Fibroblast of the aortic adventitia (primary cell): ENCODE results near the gene PID1. TPM values are rescaled to one million over a fixed set of nuclear protein-coding genes. Genes with fewer than 3 reads are reported as not detected.
A peak's percentile ranks its signal among the peaks of the same experiment; 100 is the strongest.

ENCODE experiments used
- DNase-seq: peaks from one replicate; pipeline ENCODE4 v3.0.0-alpha.2; 2010; ENCODE audit warnings: low read depth
- H3K4me3 ChIP-seq: 2 replicates; pipeline ENCODE4 v1.5.1; 2011; ENCODE audit warnings: low read depth, mild to moderate bottlenecking, control low read depth, low read length, moderate library complexity
- CTCF ChIP-seq: IDR thresholded peaks from 2 replicates; pipeline ENCODE4 v1.5.1; 2011; ENCODE audit warnings: mild to moderate bottlenecking, low read length, control low read depth, inconsistent platforms; ENCODE audit not compliant: insufficient read depth
- total RNA-seq: library from RNA; depleted of rRNA; stranded (reverse); fragments of >200 nt; gene quantifications from 2 replicates; pipeline ENCODE4 v1.2.3, GENCODE V29; 2012; ENCODE audit warnings: low replicate concordance

Gene PID1
- total RNA-seq, 1 donor: 13.0 TPM

DNA sequence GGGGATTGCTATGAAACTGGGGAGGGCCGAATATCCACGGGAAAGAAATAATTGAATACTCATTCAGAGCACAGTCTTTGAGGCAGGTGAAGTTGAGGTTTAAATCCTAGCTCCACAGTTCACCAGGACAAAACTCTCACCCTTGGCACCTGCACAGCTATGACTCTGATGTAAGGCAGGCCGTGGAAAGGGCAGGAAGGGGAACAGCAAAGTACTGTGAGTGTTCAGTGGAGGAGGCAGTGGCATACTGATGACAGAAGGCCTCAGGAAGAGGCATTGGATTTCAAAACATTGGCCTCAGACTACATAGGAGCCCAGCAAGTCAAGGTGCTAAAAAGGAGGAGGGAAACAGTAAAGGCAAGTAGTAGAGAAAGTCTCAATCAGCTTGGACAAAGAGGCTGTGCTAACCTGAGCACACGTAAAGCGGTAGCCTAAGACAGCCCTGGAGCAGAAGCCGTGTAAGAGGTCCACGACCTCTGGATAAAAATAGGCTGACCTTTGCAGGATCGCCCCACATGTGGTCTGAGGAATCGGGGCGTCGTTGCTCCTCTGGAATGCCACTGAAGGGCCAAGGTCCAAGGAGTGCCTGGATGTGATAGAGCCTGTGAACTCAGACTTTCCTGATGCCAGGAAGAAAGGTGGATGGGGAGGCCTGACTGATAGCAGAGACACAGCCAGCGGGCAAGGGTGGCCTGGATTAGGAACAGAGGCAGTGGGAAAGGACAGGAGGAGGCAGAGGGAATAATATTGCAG lies 243.6 kb downstream of the PID1 start:
- no peak for TF ChIP-seq CTCF
- H3K4me3 ChIP-seq: no peak overlapping the region
- no peak for DNase-seq

- DNase-seq: no peak
- H3K4me3 ChIP-seq: no peak overlapping the region
- no peak for TF ChIP-seq CTCF
Observed at GRCh38 chr2:229025653-229026052, 245.4 kb downstream of the PID1 start.

GRCh38 chr2:229022652-229023051 lies 248.4 kb downstream of the PID1 start:
- no peak for DNase-seq
- H3K4me3 ChIP-seq: no peak overlapping the region
- TF ChIP-seq CTCF: no peak

GRCh38 chr2:229022071-229022470 lies 249.0 kb downstream of the PID1 start:
- DNase-seq: no peak
- no peak for TF ChIP-seq CTCF
- H3K4me3 ChIP-seq: no peak overlapping the region

DNA sequence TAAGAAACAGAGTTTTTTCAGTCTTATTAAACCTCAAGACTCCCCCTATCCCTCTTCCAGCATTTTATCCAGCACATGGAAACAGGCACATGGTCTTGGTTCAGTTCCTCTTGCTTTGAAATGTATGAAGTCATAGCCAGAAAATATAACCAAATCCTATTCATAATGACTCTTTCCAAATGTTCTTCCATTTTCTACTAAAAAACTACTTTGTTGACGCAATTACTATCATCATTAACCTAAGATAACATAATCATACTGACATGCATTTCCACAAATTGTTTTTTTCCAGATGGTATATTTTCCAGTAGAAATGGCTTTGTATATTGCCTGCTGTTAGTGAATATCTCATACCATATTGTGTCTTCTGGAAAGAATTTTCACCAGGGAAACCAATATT lies 261.3 kb downstream of the PID1 start:
- TF ChIP-seq CTCF: no peak
- no peak overlapping the region for H3K4me3 ChIP-seq
- no peak for DNase-seq

GRCh38 chr2:229003256-229003655 lies 267.8 kb downstream of the PID1 start:
- H3K4me3 ChIP-seq: no peak overlapping the region
- DNase-seq: peak; percentile 46

More at GRCh38 chr2:229003256-229003655, 267.8 kb downstream of the PID1 start:
- TF ChIP-seq CTCF: no peak
